Inferior parietal cortex (tissue), 1 donor: Measurements from ENCODE around the gene RAB43.
"Not testable (repeated sequence)": the region's sequence is repeated elsewhere in the genome, so short reads cannot be mapped to it uniquely, and the experiment has no call there.

Experiments used
- DNase-seq: peaks from one replicate; pipeline ENCODE4 v3.0.0-alpha.2; 2016; ENCODE audit errors: extremely low spot score

RAB43 gene

DNA sequence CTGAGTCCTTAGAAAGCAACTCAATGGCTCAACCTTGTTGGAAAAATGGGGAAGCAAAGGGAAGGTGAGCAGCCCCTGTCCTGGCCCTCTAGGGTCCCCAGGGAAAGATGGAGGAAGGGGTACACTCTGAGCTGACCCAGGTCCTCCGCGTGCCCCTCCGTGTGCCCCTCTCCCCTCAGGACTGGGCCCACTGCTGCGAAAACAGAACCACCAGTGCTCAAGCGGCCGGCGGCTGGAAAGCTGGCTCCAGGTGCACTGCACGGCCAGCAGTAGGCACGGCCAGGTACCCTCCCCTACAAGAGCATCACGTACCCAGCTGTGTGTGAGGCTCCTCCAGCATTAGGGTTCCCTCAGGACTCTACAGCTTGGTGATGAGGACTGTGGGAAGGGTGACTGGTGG is 26.3 kb downstream of the RAB43 start:
- DNase-seq, result no peak

DNA sequence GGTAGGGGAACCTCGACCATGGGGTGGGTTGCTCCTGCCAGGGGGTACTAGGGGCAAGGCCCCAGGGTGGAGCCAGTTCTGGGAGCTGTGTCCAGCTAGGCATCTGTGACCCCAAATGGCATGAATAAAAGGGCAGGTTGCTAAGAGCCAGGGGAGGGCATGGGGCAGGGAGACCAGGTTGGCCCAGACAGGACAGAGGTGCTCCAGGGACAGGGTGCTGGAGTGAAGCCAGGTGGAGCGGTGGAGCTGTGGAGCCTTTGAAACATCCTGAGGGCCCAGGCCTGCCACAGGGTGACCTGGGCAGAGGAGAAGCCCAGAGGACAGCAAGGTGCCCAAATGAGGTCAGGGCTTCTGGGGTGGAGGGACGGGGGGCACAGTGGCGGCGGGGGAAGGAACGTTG is 33.3 kb downstream of the RAB43 start:
- not testable (repeated sequence) for DNase-seq

DNA sequence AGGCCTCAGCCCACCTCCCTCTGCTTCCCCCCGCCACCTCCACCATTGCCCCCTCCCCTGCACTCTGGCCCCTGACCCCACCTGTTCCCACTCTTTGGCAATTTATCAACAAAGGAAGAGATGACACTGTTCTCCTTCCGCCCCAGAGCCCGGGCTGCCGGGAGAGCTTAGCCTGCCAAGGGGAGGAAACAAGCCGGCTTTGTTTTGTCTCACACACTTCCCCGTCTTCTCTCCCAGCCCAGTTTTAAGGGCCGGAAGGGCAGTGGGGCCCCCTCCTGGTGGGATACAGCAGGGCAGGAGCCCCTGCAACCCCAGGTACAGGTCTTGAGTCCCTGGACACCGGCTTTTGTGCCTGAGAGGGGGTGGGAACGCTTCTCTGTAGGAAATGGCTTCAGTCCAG is 33.7 kb downstream of the RAB43 start:
- not testable (repeated sequence) for DNase-seq

DNA sequence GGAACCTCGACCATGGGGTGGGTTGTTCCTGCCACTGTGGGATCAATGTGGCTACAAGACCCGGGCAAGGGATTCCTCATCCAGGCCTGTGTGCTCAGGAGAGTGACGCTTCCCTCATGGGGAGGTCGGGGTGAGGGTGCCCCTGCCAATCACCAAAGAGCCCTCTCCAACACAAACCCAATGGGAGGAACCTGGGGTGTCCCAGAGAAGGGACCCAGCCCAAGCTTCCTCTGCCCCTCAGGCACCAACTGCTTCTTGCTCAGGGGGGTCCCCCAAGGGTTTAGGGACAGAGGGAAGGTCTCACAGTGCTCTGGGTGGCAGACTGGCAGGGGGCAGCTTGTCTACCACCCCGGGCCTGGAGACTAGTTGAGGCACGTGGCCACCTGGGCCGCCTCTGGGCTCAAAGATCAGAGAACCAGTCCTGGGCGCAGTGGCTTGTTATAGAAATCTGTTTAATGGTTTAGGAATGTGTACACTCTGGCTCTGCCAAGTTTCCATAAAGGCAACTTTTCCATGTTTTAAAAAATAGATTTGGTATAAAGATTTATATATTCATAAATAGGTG is 34.4 kb downstream of the RAB43 start:
- DNase-seq, result no peak

DNA sequence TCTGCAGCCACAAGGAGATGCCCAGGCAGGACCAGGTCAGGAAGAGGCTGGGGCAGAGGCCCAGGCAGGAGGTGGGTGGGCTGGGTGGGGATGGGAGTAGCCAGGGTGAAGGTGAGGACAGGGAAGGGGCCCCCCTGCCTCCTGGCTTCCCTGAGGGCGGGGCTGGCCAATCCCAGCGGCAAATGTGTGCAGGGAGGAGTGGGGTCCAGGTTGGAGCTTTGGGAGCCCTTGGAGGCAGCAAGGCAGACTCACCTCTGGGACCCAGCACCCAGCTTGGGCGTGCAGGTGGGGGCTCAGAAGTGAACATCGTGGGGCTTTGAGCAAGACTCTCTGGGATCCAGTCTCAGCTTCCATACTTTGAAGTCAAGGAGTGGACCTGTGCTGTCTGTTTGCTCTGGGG is 35.8 kb downstream of the RAB43 start:
- DNase-seq, result no peak

DNA sequence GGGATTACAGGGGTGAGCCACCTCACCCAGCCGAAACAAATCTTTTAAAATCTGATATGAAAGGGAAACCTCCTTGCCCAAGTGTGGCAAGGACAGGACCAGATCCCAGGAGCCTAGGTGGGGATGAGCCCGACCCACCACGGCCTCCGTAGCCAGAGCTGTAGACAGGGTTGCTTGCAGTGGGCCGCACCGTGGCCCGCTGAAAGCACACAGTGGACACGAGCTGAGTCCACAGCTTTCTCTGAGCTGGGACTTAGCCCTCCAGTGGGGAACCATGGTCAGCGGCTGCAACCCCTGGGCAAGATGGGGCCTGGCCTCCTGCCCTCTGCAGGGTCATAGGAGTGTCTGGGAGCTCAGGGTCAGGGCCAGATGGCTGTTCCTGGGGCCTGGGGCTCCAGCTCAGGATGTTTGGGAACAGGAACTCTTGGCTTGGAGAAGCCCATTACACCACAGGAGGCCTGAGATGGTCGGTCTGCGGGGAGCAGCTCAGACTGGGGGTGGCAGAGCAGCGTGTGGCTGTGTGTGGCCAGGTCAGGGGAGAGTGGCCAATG is 36.4 kb downstream of the RAB43 start:
- DNase-seq, result no peak

DNA sequence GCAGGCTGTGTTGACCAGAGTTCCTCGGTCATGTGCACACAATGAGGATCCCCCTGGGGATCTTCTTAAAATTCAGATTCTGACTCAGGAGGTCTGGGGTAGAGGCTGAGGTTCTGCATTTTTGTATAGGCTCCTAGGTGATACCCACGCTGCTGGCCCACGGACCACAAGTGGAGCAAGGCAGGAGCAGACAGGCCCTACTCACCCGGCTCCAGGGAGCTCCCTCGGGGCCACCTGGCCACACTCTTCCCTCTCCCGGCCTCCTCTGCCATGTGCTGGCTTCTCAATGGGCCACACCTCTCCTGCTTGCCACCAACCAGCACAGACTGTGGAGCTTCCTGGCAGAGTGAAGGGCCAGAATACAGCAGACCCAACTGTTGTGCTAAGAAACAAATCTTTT is 37.1 kb downstream of the RAB43 start:
- no peak for DNase-seq

DNA sequence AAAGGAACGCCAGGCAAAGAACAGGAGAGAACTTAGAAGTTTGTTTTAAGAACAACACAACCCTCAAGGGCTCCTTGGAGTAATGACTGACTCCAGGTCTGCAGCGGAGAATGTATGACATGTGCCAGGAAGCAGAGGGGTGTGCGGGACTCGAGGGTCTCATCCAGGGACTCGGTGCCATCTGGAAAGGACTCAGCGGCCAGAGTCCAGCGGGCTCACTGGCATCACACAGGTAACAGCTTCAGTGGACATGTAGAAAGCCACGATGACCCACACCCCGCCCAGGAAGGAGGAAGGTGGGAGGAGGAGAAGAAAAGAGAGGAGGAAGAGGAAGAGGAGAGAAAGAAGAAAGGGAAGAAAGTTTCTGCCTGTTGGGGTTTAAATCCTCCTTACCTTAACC is 39.6 kb downstream of the RAB43 start:
- no peak for DNase-seq

DNA sequence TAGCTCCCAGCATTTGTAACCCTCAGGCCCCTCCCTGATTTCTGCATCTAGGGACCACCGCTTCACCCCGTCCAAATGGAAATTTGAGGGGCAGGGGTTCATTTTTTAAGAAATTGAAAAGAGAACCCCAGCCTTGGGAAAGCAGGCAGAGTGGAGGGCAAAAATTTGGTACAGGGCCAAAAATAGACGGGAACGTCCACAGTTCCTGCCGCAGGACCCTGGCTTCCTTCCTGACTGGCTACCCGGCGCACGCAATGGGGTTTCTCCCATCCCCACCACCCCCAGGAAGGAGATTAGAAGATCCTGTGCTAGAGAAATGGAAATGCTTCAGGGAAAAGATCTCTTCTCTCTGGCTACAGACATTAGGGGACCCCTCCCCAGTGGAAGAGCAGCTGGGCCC is 40.1 kb downstream of the RAB43 start:
- DNase-seq, result no peak

DNA sequence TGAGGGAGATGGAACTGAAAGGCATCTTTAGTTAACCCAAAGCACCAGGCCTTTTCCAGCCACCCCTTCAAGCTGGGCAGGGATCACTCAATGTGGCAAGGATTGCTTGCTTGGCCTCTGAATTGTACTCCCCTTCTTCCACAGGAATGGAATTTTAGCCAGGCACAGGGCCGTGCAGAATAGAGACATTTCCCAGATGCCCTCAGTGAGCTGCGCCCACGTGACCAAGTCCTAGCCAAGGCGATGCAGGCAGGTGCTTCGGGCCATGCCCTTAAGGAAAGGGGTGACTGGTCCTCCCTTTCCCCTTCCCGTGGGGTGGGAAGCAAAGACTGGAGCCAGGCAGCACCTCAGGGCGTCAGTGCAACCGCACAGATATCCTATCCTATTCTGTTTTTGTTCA is 43.1 kb downstream of the RAB43 start:
- no peak for DNase-seq

DNA sequence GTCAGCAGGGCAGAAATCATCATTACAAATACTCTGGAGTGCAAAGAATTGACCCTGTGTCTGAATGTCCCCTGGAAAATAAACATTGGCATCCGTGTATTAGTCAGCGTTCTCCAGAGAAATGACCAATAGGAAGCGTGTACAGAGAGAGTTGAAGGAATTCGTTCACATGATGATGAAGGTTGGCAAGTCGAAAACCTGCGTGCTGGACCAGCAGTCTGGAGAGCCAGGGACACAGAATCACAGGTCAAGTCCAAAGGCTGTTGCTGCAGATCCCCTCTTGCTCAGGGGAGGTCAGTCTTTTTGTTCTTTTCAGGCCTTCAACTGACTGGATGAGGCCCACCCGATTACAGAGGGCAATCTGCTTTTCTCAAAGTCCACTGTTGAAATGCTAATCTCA is 44.4 kb downstream of the RAB43 start:
- no peak for DNase-seq

DNA sequence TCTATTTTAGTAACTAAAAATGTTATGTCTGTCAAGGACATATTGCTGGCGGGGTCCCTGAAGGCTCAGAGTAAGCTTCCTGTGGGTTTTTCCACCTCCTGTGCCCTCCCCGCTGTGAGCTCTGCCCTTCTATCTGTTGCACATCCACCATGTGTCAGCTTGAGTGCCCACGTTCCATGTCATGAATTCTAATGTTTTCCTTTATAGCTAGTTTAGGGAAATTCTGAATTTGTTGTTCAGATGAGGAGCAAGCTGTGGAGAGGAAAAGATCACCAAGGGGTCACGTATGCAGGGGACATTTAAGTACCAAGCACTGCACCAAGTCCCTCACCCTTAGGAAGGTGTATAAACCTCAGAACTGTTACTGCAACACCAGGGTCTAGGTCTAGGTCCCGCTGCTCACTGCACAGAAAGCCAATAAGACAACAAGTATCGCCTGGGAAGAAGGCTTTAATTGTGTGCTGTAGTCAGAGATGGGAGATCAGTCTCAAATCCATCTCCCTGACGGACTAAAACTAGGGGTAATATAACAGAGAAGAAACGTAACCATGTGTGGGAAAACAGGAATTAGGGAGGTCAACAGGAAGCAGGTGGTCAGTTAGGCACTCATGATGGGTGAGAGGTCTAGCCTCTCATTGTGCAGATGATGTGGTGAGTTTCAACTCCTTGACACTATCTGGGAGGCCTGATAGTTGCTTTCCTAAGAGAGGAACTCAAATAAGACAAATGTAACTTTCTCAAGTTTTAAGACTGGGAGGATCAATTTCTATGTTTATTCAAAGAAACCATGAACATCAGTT is 51.3 kb downstream of the RAB43 start:
- DNase-seq, result no peak

DNA sequence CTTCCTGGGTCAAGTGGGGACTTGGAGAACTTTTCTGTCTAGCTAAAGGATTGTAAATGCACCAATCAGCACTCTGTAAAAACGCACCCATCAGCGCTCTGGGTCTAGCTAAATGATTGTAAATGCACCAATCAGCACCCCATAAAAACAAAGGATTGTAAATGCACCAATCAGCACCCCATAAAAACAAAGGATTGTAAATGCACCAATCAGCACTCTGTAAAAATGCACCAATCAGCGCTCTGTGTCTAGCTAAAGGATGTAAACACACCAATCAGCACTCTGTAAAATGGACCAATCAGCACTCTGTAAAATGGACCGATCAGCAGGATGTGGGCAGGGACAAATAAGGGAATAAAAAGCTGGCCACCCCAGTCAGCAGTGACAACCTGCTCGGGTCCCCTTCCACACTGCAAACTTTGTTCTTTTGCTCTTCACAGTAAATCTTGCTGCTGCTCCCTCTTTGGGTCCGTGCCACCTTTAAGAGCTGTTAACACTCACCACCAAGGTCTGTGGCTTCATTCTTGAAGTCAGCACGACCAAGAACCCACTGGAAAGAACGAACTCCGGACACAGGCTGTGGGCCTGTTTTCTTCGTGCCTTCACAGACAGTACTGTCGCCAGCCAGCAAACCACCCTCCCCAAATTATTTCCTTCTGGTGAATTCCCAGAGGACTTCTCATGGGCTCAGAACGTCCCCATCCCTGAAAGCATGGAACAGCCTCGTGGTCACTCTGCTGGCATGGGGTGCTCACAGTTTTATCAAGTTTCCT is 52.1 kb downstream of the RAB43 start:
- not testable (repeated sequence) for DNase-seq

DNA sequence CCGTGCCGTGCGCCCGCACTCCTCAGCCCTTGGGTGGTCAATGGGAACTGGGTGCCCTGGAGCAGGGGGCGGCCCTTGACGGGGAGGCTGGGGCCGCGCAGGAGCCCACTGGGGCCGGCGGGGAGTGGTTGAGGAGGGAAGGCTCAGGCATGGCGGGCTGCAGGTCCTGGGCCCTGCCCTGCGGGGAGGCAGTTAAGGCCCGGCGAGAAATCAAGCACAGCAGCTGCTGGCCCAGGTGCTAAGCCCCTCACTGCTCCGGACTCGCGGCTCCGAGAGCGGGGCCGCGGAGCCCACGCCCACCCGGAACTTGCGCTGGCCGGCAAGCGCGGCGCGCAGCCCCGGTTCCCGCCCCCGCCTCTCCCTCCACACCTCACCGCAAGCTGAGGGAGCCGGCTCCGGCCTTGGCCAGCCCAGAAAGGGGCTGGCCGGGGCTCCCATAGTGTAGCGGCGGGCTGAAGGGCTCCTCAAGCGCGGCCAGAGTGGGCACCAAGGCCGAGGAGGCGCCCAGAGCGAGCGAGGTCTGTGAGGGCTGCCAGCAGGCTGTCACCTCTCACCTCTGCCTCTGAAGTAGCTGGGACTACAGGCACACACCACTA is 53.2 kb downstream of the RAB43 start:
- DNase-seq, result no peak

DNA sequence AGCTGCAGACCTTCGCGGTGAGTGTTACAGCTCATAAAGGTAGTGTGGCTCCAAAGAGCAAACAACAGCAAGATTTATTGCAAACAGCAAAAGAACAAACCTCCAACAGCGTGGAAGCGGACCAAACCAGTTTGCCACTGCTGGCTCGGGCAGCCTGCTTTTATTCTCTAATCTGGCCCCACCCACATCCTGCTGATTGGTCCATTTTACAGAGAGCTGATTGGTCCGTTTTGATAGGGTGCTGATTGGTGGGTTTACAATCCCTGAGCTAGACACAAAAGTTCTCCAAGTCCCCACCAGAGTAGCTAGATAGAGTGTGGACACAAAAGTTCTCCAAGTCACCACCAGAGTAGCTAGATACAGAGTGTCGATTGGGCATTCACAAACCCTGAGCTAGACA is 53.9 kb downstream of the RAB43 start:
- not testable (repeated sequence) for DNase-seq

DNA sequence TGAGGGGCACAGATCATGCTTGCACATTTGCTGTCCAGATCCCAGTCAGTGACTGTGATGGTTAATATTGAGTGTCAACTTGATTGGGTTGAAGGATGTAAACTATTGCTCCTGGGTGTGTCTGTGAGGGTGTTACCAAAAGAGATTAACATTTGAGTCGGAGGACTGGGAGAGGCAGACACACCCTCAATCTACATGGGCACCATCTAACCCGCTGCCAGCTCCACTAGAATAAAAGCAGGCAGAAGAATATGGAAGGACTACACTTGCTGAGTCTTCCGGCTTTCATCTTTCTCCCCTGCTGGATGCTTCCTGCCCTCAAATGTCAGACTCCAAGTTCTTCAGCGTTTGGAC is 55.9 kb downstream of the RAB43 start:
- no peak for DNase-seq

DNA sequence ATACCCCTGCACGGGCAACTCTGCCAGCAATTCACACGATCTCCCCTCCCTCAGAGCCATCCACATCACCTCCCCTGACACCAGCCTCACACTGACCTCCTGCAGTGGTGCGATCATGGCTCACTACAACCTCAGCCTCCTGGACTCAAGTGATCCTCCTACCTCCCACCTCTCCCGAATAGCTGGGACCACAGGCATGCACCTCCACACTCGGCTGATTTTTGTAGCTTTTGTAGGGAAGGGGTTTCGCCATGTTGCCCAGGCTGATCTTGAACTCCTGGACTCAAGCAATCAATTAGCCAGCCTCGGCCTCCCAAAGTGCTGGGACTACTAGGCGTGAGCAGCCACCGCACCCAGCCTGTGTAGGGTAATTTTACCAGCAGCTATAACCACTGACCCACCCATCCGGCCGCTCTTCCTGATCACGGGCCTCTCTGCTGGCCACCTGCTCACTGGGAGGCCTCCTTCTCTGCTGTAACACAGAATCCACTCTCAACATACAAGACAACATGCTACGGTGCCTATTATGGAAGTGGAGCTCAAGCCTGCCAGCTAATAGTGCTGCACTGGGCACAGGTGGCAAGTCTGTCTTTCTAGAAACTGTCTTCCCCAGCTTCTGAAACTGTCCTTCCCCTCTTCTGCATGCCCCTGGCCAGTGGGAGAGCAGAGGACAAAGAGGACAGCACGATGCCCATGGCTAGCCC is 56.4 kb downstream of the RAB43 start:
- no peak for DNase-seq

DNA sequence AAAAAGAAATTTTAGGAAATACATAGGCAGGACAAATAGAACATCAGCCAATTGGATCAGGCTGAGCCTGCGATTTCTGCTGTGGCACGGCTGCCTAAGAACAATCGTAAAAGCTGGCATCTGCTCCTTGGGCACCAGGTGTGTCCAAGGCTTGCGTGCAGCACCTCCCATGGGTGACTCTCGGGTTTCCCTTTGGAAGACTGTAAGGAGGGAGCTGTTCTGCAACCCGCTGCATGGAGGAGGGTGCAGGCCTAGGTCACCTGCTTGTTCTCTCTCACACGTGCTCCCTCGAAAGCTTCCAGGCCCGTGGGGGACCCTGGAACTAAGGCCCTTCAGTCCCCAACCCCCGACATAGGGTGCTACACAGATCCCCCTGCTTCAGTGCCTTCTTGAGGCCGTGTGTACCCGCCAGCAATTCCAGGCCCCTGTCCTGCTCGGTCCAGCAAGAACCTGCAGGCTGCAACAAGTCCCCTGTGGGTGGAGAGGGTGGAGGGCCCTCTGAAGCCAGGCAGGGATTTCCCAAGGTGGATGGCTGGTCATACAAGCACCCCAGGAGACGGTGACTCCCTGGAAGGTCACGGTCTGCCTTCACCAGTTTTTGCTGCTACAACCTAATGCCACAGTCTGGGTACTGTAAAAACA is 57.6 kb downstream of the RAB43 start:
- DNase-seq, result no peak

DNA sequence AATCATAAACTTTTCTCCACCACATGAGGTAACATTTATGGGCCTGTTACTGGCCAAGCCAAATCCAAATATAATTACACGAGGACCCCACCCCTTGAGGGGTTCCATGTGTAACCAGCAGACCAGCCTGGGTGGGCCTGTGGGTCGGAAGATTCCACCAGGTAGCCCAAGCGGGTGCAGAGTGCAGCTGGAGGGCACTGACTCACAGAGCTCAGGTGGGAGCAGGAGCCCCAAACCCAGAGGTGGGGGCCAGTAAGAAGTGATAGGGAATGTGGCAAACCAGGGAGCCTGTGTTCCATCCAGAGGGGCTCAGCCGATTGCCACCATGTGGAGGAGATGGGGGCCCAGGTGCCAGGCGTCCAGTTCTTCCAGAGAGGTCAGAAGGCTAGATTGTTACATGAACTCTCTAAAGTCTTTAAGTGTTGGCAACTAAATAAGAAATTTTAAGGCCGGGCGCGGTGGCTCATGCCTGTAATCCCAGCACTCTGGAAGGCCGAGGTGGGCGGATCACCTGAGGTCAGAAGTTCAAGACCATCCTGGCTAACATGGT is 58.4 kb downstream of the RAB43 start:
- DNase-seq, result no peak

DNA sequence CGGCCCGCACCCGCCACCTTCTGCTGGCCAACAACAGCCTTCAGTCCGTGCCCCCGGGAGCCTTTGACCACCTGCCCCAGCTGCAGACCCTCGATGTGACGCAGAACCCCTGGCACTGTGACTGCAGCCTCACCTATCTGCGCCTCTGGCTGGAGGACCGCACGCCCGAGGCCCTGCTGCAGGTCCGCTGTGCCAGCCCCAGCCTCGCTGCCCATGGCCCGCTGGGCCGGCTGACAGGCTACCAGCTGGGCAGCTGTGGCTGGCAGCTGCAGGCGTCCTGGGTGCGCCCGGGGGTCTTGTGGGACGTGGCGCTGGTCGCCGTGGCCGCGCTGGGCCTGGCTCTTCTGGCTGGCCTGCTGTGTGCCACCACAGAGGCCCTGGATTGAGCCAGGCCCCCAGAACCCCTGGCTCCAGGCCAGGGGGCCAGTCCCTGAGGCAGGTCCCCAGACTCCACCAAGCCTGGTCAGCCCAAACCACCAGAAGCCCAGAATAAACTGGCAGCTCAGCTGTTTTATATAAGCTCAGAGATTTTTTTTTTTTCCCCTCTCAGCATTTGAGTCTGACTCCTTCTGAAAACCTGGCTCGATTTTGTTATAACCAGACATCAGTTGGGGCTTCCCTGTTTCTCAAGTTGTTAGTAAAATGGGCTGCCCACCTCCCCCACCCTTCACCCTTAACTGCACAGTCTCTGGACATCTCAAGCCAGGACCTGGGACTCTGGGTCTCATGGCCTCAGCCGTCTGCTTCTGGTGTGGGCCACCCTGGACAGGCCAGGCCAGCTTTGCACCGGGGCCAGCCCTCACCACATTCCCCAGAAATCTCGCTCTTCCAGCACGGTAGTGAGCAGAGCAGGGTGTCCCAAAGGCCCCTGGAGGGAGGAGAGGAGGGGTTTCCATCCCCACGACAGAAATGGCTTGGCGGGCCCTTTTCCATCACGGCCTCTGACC is 59.4 kb downstream of the RAB43 start:
- no peak for DNase-seq
